Coronary artery (tissue), 2 donors: ENCODE measurements around the gene MICAL2.

Source experiments
- DNase-seq: peaks from one replicate; pipeline ENCODE4 v3.0.0-alpha.2; 2017; ENCODE audit warnings: low spot score
- H3K27ac ChIP-seq, 2 donors: fragments of 200-600 bp; sonication (generic); one replicate each; pipeline ENCODE4 v1.5.1; 2016 to 2019
- H3K4me3 ChIP-seq: fragments of 200-600 bp; sonication (generic); 2 replicates; pipeline ENCODE4 v1.5.1; 2016; ENCODE audit warnings: mild to moderate bottlenecking, moderate library complexity
- TF ChIP-seq, protein P1 (sequence below): fragments of 200-600 bp; sonication (generic); IDR thresholded peaks from one replicate; pipeline ENCODE4 v1.5.1; 2019; ENCODE audit warnings: antibody characterized with exemption

The MICAL2 gene

DNA sequence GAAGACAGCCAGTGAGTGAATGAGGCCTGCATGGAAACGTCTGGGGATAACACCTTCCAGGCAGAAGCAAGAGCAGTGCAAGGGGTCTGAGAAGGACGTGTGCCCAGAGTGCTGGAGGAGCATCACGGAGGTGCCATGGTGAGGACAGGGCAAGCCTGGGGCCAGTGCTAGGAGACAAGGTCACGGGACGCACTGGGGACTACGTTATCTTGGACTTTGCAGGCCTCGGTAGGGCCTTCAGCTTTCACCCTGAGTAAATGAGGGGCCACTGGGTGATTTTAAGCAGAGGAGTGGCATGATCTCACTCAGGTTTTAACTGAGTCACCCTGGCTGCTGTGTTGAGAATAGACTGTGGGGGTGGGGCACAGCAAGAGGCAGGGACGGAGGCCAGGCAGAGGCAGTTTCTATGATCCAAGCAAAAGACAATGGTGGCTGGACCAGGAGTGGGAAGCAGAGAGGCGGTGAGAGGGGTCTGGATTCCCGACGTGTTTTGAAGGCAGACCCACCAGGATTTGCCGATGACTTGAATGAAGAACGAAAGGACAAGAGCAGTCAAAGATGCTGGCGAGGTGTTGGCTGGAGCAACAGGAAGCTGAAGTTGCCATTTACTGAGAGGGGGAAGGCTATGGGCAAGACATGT, 164.3 kb downstream of the MICAL2 start:
- H3K27ac ChIP-seq, result no peak overlapping the region
- no peak overlapping the region for H3K4me3 ChIP-seq
- TF ChIP-seq, protein P1, sequence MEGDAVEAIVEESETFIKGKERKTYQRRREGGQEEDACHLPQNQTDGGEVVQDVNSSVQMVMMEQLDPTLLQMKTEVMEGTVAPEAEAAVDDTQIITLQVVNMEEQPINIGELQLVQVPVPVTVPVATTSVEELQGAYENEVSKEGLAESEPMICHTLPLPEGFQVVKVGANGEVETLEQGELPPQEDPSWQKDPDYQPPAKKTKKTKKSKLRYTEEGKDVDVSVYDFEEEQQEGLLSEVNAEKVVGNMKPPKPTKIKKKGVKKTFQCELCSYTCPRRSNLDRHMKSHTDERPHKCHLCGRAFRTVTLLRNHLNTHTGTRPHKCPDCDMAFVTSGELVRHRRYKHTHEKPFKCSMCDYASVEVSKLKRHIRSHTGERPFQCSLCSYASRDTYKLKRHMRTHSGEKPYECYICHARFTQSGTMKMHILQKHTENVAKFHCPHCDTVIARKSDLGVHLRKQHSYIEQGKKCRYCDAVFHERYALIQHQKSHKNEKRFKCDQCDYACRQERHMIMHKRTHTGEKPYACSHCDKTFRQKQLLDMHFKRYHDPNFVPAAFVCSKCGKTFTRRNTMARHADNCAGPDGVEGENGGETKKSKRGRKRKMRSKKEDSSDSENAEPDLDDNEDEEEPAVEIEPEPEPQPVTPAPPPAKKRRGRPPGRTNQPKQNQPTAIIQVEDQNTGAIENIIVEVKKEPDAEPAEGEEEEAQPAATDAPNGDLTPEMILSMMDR, result no peak
- peak; percentile 55 for DNase-seq

DNA sequence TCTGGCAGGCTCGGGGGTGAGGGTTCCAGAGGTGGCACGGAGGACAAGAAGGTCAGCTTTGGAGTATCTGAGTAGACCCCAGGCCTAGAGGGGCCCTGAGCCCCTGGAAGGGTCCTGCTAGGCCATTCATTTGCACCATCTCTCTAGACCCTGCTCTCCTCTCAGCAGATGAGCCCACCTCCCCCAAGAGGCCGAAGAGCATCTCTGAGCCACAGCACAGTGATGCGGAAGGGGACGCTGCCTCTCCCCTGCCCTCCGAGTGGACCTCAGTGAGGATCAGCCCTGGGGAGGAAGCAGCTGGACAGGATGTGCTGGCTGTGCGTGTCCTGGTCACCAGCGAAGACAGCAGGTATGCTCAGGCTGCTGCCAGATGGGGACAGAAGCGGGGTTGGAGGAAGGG, 165.4 kb downstream of the MICAL2 start:
- TF ChIP-seq, protein P1, result no peak
- Histone ChIP-seq H3K27ac (no peak overlapping the region), H3K4me3 (no peak overlapping the region)
- peak; percentile 54 for DNase-seq

DNA sequence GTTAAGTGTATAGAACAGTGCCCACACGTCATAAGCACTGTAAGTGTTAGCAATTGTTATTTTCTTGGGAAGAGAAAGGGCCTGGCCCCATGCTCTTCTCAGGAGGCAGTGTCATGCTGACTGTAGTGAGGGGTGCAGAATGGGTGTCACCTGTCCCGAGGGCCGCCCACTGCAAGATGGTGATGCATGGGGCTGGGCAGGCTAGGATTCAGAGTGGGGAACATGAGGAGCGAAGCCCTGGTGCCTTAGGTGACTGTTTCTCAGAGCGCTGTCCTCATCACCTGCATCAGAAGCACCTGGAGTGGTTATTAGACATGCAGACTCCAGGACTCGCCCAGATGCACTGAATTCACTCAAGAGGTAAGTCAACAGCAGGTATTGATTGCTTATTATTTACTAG, 166.0 kb downstream of the MICAL2 start:
- DNase-seq, result peak; percentile 65
- no peak overlapping the region for H3K27ac ChIP-seq
- TF ChIP-seq, protein P1, result no peak
- no peak overlapping the region for H3K4me3 ChIP-seq

- no peak overlapping the region for H3K27ac ChIP-seq
- peak; percentile 50 for DNase-seq
- TF ChIP-seq, protein P1, result no peak
- H3K4me3 ChIP-seq, result no peak overlapping the region
Observed at GRCh38 chr11:12276831-12277475, 166.6 kb downstream of the MICAL2 start.

GRCh38 chr11:12278766-12279671, 168.6 kb downstream of the MICAL2 start:
- DNase-seq, result no peak
- TF ChIP-seq, protein P1, result no peak
- Histone ChIP-seq H3K27ac (peak overlapping the region in 1 of 2 donors; percentile 69), H3K4me3 (no peak overlapping the region)

GRCh38 chr11:12279672-12280108, 169.3 kb downstream of the MICAL2 start:
- TF ChIP-seq, protein P1, result no peak
- no peak for DNase-seq
- Histone ChIP-seq H3K27ac (peak overlapping the region in 1 of 2 donors; percentile 69), H3K4me3 (no peak overlapping the region)
